BLaER1 (cell line): ENCODE results near the gene ABCF2.

ENCODE experiments used
- H3K27ac ChIP-seq: shearing (Covaris generic); formaldehyde crosslinking; 2 replicates; pipeline ENCODE4 v1.8.1; 2022
- H3K27me3 ChIP-seq: shearing (Covaris generic); formaldehyde crosslinking; 2 replicates; pipeline ENCODE4 v1.8.1; 2022
- H3K36me3 ChIP-seq: shearing (Covaris generic); formaldehyde crosslinking; 2 replicates; pipeline ENCODE4 v1.8.1; 2022
- H3K4me1 ChIP-seq: shearing (Covaris generic); formaldehyde crosslinking; 2 replicates; pipeline ENCODE4 v1.8.1; 2022
- H3K4me2 ChIP-seq: shearing (Covaris generic); formaldehyde crosslinking; 2 replicates; pipeline ENCODE4 v1.8.1; 2022
- H3K4me3 ChIP-seq: shearing (Covaris generic); formaldehyde crosslinking; 2 replicates; pipeline ENCODE4 v1.8.1; 2022
- H3K9ac ChIP-seq: shearing (Covaris generic); formaldehyde crosslinking; 2 replicates; pipeline ENCODE4 v1.8.1; 2022
- H3K9me3 ChIP-seq: shearing (Covaris generic); formaldehyde crosslinking; 2 replicates; pipeline ENCODE4 v1.8.1; 2022
- H4K20me1 ChIP-seq: shearing (Covaris generic); formaldehyde crosslinking; 2 replicates; pipeline ENCODE4 v1.8.1; 2022
- Cebpa-rat ChIP-seq: shearing (Covaris generic); IDR thresholded peaks from 2 replicates; pipeline ENCODE4 v1.8.1; 2022

ABCF2 gene

GRCh38 chr7:151238190-151238810 lies 11.3 kb upstream of the ABCF2 start:
- TF ChIP-seq Cebpa-rat, result no peak
- Histone ChIP-seq H3K9ac (no peak overlapping the region), H3K36me3 (peaks cover 59% of the 10 kb centered on the region), H3K4me2 (no peak overlapping the region), H4K20me1 (peaks cover 61% of the 10 kb centered on the region), H3K9me3 (no peaks in the 10 kb centered on the region), H3K4me3 (no peak overlapping the region), H3K27me3 (no peaks in the 10 kb centered on the region), H3K4me1 (peaks cover 22% of the 10 kb centered on the region), H3K27ac (no peak overlapping the region)

DNA sequence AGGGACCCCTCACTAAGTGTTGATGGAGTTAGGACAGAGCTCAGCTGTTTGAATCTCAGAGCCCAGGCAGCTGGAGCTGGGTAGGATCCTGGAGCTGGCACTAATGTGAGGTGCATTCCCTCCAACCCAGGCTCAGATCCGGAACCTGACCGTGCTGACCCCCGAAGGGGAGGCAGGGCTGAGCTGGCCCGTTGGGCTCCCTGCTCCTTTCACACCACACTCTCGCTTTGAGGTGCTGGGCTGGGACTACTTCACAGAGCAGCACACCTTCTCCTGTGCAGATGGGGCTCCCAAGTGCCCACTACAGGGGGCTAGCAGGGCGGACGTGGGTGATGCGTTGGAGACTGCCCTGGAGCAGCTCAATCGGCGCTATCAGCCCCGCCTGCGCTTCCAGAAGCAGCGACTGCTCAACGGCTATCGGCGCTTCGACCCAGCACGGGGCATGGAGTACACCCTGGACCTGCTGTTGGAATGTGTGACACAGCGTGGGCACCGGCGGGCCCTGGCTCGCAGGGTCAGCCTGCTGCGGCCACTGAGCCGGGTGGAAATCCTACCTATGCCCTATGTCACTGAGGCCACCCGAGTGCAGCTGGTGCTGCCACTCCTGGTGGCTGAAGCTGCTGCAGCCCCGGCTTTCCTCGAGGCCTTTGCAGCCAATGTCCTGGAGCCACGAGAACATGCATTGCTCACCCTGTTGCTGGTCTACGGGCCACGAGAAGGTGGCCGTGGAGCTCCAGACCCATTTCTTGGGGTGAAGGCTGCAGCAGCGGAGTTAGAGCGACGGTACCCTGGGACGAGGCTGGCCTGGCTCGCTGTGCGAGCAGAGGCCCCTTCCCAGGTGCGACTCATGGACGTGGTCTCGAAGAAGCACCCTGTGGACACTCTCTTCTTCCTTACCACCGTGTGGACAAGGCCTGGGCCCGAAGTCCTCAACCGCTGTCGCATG lies 10.5 kb upstream of the ABCF2 start:
- TF ChIP-seq Cebpa-rat, result no peak
- Histone ChIP-seq H3K4me2 (no peak overlapping the region), H3K27ac (no peak overlapping the region), H3K4me1 (peaks cover 17% of the 10 kb centered on the region), H3K9me3 (no peaks in the 10 kb centered on the region), H3K27me3 (no peaks in the 10 kb centered on the region), H3K4me3 (no peak overlapping the region), H3K36me3 (peaks cover 59% of the 10 kb centered on the region), H4K20me1 (peaks cover 68% of the 10 kb centered on the region), H3K9ac (no peak overlapping the region)

DNA sequence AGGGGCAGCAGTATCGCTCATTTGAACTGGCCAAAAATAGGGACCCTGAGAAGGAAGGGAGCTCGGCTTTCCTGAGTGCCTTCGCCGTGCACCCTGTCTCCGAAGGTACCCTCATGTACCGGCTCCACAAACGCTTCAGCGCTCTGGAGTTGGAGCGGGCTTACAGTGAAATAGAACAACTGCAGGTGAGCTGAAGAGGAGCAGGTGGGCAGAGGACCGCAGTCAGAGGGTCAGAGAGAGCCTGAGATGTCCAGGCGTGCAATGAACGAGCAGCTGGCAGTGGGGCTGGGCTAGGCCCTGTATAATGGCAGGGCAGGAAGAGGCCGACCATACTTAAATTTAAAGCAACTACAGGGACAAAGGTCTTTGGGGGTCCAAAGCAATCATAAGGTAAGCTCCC lies 9.4 kb upstream of the ABCF2 start:
- H3K9ac ChIP-seq, result no peak overlapping the region
- peaks cover 69% of the 10 kb centered on the region for H4K20me1 ChIP-seq
- peaks cover 19% of the 10 kb centered on the region for H3K4me1 ChIP-seq
- no peaks in the 10 kb centered on the region for H3K27me3 ChIP-seq
- H3K4me3 ChIP-seq, result no peak overlapping the region
- H3K9me3 ChIP-seq, result no peaks in the 10 kb centered on the region
- peaks cover 59% of the 10 kb centered on the region for H3K36me3 ChIP-seq
- H3K27ac ChIP-seq, result no peak overlapping the region
- no peak for TF ChIP-seq Cebpa-rat
- no peak overlapping the region for H3K4me2 ChIP-seq

GRCh38 chr7:151235091-151235787 lies 8.2 kb upstream of the ABCF2 start:
- H3K9me3 ChIP-seq, result no peaks in the 10 kb centered on the region
- TF ChIP-seq Cebpa-rat, result no peak
- H3K9ac ChIP-seq, result no peak overlapping the region
- no peaks in the 10 kb centered on the region for H3K27me3 ChIP-seq
- H4K20me1 ChIP-seq, result peaks cover 69% of the 10 kb centered on the region
- H3K36me3 ChIP-seq, result peaks cover 57% of the 10 kb centered on the region
- H3K4me2 ChIP-seq, result no peak overlapping the region
- no peak overlapping the region for H3K27ac ChIP-seq
- H3K4me1 ChIP-seq, result peaks cover 23% of the 10 kb centered on the region
- no peak overlapping the region for H3K4me3 ChIP-seq

- Histone ChIP-seq H3K4me3 (peak overlapping the region; percentile 99), H3K9ac (peak overlapping the region; percentile 94; the same call in 1 of the 2 replicates), H3K4me2 (peak overlapping the region; percentile 100), H3K36me3 (peaks cover 42% of the 10 kb centered on the region), H3K27me3 (no peaks in the 10 kb centered on the region), H3K27ac (no peak overlapping the region), H4K20me1 (peaks cover 59% of the 10 kb centered on the region), H3K4me1 (peaks cover 23% of the 10 kb centered on the region), H3K9me3 (no peaks in the 10 kb centered on the region)
- TF ChIP-seq Cebpa-rat, result no peak
These were observed 6.8 kb upstream of the ABCF2 start for GRCh38 chr7:151233804-151234203.

- Histone ChIP-seq H3K36me3 (peaks cover 35% of the 10 kb centered on the region), H4K20me1 (peaks cover 52% of the 10 kb centered on the region), H3K27ac (peak overlapping the region; percentile 93), H3K9me3 (no peaks in the 10 kb centered on the region), H3K27me3 (no peaks in the 10 kb centered on the region), H3K4me3 (peak overlapping the region; percentile 99), H3K4me2 (peak overlapping the region; percentile 100), H3K9ac (peak overlapping the region; percentile 94), H3K4me1 (peaks cover 27% of the 10 kb centered on the region)
- no peak for TF ChIP-seq Cebpa-rat
These were observed 6.1 kb upstream of the ABCF2 start for GRCh38 chr7:151232917-151233701.

DNA sequence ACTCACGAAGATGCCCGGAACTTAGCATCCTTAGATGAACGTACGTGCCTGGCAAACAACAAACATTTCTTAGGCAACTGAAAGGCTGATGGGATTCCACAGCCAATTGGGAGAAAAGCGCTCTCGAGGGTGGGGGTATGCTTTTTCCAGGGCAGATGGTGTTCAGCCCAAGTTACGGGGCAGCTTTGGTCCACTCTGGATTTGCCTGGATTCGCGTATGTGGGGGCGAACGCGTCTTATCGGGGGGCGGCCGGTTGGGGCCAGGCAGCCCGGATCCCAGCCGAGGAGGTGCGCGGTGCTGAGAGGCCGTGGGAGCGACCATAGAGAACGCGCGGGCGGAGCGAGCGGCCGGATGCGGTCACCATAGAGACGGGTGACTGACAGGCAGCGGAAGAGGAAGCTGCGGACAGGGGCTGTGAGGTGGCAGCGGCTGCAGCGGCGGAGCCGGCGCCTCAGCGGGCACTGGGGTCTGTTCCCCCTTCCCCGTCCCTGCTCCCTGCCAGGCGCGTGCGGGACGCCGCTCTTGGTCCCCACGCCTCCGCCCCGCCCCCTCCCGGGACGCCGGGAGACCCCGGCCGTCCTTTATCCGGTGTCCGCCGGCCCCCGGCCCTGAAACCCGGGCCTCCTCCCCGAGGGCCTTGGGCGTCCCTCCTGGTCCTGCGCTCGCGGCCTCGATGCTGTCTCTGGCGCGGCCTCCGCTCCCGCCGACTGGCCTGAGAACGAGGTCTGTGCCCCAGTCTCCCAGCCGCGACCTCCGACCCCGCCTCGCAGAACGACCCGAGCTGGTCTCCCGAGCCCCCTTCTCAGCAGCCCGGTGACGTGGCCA lies 5.3 kb upstream of the ABCF2 start, which contains the start of gene CHPF2:
Gene CHPF2 (plus strand): TSS at position 393 of the 826 bp plus-strand sequence. CDS start 1,529 bp downstream, outside the sequence.
- H3K27ac ChIP-seq, result peak within 1 kb of the TSS; percentile 93

GRCh38 chr7:151231080-151231479 lies 4.1 kb upstream of the ABCF2 start:
- Histone ChIP-seq H3K4me2 (no peak overlapping the region), H3K36me3 (peaks cover 15% of the 10 kb centered on the region), H3K9ac (no peak overlapping the region), H3K9me3 (no peaks in the 10 kb centered on the region), H4K20me1 (peaks cover 33% of the 10 kb centered on the region), H3K27me3 (no peaks in the 10 kb centered on the region), H3K4me3 (no peak overlapping the region), H3K4me1 (peaks cover 35% of the 10 kb centered on the region), H3K27ac (no peak overlapping the region)
- no peak for TF ChIP-seq Cebpa-rat

More for the DNA sequence above, 5.3 kb upstream of the ABCF2 start, which contains the start of gene CHPF2:
- H3K36me3 ChIP-seq, result peaks cover 27% of the 10 kb centered on the region
- H3K27me3 ChIP-seq, result no peaks in the 10 kb centered on the region
- H3K4me3 ChIP-seq, result peak within 1 kb of the TSS; percentile 99
- H3K4me2 ChIP-seq, result peak within 1 kb of the TSS; percentile 100
- peaks cover 45% of the 10 kb centered on the region for H4K20me1 ChIP-seq
- H3K9me3 ChIP-seq, result no peaks in the 10 kb centered on the region
- H3K9ac ChIP-seq, result peak within 1 kb of the TSS; percentile 94
- TF ChIP-seq Cebpa-rat, result no peak
- peaks cover 32% of the 10 kb centered on the region for H3K4me1 ChIP-seq
